Measurements from ENCODE around the gene OTUD4.
"Not testable (repeated sequence)": the region's sequence is repeated elsewhere in the genome, so short reads cannot be mapped to it uniquely, and the experiment has no call there.

The OTUD4 gene

GRCh38 chr4:145180298-145181090 lies at the start of gene OTUD4:
TSS of gene OTUD4 (minus strand) at chr4:145180589. CDS start at chr4:145179973, 616 bp downstream.
- H3K4me3 ChIP-seq (ENCODE audit: low read depth, low read length) = peak within 1 kb of the TSS; percentile 91

DNA sequence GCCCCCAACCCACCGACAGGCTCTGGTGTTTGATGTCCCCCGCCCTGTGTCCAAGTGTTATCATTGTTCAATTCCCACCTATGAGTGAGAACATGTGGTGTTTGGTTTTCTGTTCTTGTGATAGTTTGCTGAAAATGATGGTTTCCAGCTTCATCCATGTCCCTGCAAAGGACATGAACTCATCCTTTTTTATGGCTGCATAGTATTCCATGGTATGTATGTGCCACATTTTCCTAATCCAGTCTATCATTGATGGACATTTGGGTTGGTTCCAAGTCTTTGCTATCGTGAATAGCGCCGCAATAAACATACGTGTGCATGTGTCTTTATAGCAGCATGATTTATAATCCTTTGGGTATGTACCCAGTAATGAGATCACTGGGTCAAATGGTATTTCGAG lies 42.8 kb upstream of the OTUD4 start:
- H3K4me3 ChIP-seq (ENCODE audit: low read depth, low read length) = not testable (repeated sequence)

GRCh38 chr4:145221529-145221928 lies 41.1 kb upstream of the OTUD4 start:
- not testable (repeated sequence) for H3K4me3 ChIP-seq (ENCODE audit: low read depth, low read length)

- H3K4me3 ChIP-seq (ENCODE audit: low read depth, low read length) = no peak overlapping the region
These were observed 38.7 kb upstream of the OTUD4 start for GRCh38 chr4:145219090-145219489.

- no peak overlapping the region for H3K4me3 ChIP-seq (ENCODE audit: low read depth, low read length)
These were observed 37.9 kb upstream of the OTUD4 start for GRCh38 chr4:145218251-145218650.

GRCh38 chr4:145217349-145217748 lies 37.0 kb upstream of the OTUD4 start:
- H3K4me3 ChIP-seq (ENCODE audit: low read depth, low read length) = no peak overlapping the region

GRCh38 chr4:145216535-145216934 lies 36.1 kb upstream of the OTUD4 start:
- no peak overlapping the region for H3K4me3 ChIP-seq (ENCODE audit: low read depth, low read length)

GRCh38 chr4:145213245-145213644 lies 32.9 kb upstream of the OTUD4 start:
- no peak overlapping the region for H3K4me3 ChIP-seq (ENCODE audit: low read depth, low read length)

GRCh38 chr4:145207934-145208333 lies 27.5 kb upstream of the OTUD4 start:
- no peak overlapping the region for H3K4me3 ChIP-seq (ENCODE audit: low read depth, low read length)

- no peak overlapping the region for H3K4me3 ChIP-seq (ENCODE audit: low read depth, low read length)
These were observed 23.0 kb upstream of the OTUD4 start for GRCh38 chr4:145203410-145203809.

GRCh38 chr4:145200366-145200765 lies 20.0 kb upstream of the OTUD4 start:
- no peak overlapping the region for H3K4me3 ChIP-seq (ENCODE audit: low read depth, low read length)

DNA sequence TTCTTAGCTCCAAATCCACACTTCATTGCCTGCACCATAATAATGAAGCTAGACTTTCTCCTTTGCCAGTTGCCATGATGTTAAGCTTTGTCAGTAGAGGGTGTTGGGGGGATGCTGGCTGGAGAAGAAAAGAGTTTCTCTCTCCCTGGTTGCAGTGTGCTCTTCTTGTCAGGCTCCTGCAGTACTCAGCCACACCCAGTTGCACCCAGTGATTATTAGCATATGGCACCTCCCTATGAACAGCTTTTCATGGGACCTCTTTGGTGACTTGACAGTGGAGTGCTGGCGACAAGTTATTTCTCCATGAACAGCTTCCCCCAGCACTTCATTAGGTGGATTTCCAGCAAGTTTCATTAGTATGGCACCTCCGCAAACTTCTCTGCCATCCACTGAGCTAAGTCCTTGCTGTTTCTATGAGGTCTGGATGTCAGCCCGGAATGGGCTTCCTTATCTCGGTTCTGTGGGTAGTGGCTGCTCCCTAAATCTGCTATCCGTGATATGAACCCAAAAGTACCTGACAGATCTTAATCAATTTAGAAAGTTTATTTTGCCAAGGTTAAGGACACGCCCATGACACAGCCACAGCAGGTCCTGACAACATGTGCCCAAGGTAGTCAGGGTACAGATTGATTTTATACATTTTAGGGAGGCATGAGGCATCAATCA lies 18.8 kb upstream of the OTUD4 start:
- no peak overlapping the region for H3K4me3 ChIP-seq (ENCODE audit: low read depth, low read length)

- no peak overlapping the region for H3K4me3 ChIP-seq (ENCODE audit: low read depth, low read length)
These were observed 16.4 kb upstream of the OTUD4 start for GRCh38 chr4:145196747-145197146.

GRCh38 chr4:145195167-145195952 lies 15.0 kb upstream of the OTUD4 start:
- H3K4me3 ChIP-seq (ENCODE audit: low read depth, low read length) = no peak overlapping the region

DNA sequence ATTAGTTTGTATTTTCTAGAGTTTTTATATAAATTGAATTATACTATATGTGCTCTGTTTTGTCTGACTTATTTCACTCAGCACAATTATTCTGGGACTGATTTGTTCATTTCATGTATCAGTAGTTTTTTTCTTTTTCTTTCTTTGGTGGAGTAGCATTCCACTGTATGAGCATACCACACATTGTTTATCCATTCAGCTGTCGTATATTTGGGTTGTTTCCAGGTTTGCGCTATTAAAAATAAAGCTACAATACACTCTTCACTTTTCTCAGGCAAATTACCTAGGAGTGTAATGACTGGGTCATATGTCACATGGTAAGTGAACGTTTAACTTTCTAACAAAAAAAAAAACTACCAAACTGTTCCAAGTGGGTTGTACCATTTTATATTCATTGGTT lies 9.6 kb upstream of the OTUD4 start:
- no peak overlapping the region for H3K4me3 ChIP-seq (ENCODE audit: low read depth, low read length)

DNA sequence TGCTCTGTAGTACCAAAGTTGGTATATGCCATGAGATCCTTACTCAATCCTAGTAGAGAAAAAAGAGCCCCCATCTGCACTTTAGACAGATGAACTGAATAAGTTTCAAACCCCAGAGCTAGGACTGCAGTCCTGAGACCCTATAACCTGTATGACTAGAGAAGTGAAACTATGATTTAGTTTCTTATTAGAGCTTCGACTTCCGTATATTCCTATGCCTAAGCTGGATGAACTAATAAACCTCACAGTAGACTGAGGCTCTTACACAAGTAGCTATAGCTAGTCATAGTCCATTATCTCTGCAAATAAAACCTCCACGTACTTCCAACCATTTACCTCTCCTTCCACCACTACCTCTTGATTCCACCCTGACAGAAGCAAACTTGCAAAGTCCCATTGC lies 6.3 kb upstream of the OTUD4 start:
- no peak overlapping the region for H3K4me3 ChIP-seq (ENCODE audit: low read depth, low read length)

- H3K4me3 ChIP-seq (ENCODE audit: low read depth, low read length) = no peak overlapping the region
These were observed 3.2 kb upstream of the OTUD4 start for GRCh38 chr4:145183581-145183980.

- no peak overlapping the region for H3K4me3 ChIP-seq (ENCODE audit: low read depth, low read length)
These were observed 2.6 kb upstream of the OTUD4 start for GRCh38 chr4:145183023-145183422.

GRCh38 chr4:145182222-145182621 lies 1.8 kb upstream of the OTUD4 start:
- no peak overlapping the region for H3K4me3 ChIP-seq (ENCODE audit: low read depth, low read length)

GRCh38 chr4:145181091-145181501 lies 707 bp upstream of the OTUD4 start:
- H3K4me3 ChIP-seq (ENCODE audit: low read depth, low read length) = peak overlapping the region; percentile 67

DNA sequence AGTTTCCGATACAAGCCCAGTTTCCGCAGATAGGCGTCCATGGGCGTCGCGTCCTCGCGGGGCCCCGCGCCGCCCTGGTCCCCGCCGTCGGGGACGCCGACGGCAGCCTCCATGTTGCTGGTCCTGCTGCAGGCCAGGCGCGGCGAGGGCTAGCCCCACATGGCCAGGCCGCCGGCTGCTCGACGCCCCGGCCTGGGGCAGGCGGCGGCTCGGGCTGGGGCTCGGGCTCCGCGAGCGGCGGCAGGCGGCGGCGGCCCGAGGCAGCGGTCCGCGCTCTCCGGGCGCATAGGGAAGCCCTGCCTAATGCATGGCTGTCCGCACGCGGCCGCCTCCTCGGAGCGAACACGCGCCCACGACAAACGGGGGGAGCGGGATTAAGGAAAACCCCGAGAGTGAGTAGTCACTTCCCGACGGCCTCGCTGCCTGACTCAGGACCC lies 510 bp downstream of the OTUD4 start:
- H3K4me3 ChIP-seq (ENCODE audit: low read depth, low read length) = peak overlapping the region; percentile 91
